Measurements from ENCODE around the gene SRMS. TPM values are rescaled to one million over a fixed set of nuclear protein-coding genes. Genes with fewer than 3 reads are reported as not detected.

The SRMS gene
- total RNA-seq, 4 donors from 2014 or later: not detected

GRCh38 chr20:63529180-63529860, 18.2 kb downstream of the SRMS start:
- no peak overlapping the region for H3K4me3 ChIP-seq (replicated peaks in 1 of 3)
- no peaks in the 10 kb centered on the region for H3K4me1 ChIP-seq
- no peaks in the 10 kb centered on the region for H3K36me3 ChIP-seq
- H3K9me3 ChIP-seq: no peaks in the 10 kb centered on the region
- DNase-seq: no peak
- WGBS, 2 donors: 58 to 80% methylated on average over 4 to 19 of the region's 27 CpGs
- H3K27ac ChIP-seq: no peak overlapping the region
- TF ChIP-seq POLR2A (IDR thresholded peaks at IDR 0.05) (no peak), CTCF (IDR thresholded peaks at IDR 0.05) (no peak)
- intact Hi-C loops (cut with DNase I): no loop called here
- H3K27me3 ChIP-seq: no peaks in the 10 kb centered on the region

- TF ChIP-seq POLR2A (IDR thresholded peaks at IDR 0.05) (no peak), CTCF (IDR thresholded peaks at IDR 0.05) (no peak)
- intact Hi-C loops (cut with DNase I): no loop called here
- WGBS, 2 donors: 85% methylated on average over 9 of the region's 9 CpGs
- Histone ChIP-seq H3K27ac (no peak overlapping the region), H3K4me3 (replicated peaks in 1 of 3) (no peak overlapping the region), H3K27me3 (no peaks in the 10 kb centered on the region), H3K36me3 (peaks cover 0 to 4% of the 10 kb centered on the region in 2 donors), H3K4me1 (peaks cover 4 to 10% of the 10 kb centered on the region in 2 donors), H3K9me3 (no peaks in the 10 kb centered on the region)
- no peak for DNase-seq
These were observed 20.4 kb downstream of the SRMS start for GRCh38 chr20:63527184-63527583.

GRCh38 chr20:63525971-63526370, 21.6 kb downstream of the SRMS start:
- no peaks in the 10 kb centered on the region for H3K9me3 ChIP-seq
- H3K36me3 ChIP-seq: peaks cover 0 to 4% of the 10 kb centered on the region in 2 donors
- no peak overlapping the region for H3K27ac ChIP-seq
- DNase-seq: no peak
- TF ChIP-seq POLR2A (IDR thresholded peaks at IDR 0.05) (no peak), CTCF (IDR thresholded peaks at IDR 0.05) (no peak)
- H3K4me1 ChIP-seq: peaks cover 15 to 19% of the 10 kb centered on the region in 2 donors
- intact Hi-C loops (cut with DNase I): no loop called here
- WGBS, 2 donors: 7 to 12% methylated on average over 2 of the region's 2 CpGs
- H3K4me3 ChIP-seq (replicated peaks in 1 of 3): no peak overlapping the region
- H3K27me3 ChIP-seq: no peaks in the 10 kb centered on the region

GRCh38 chr20:63525185-63525584, 22.4 kb downstream of the SRMS start:
- 58 to 66% methylated on average over 3 of the region's 3 CpGs for WGBS, 2 donors
- H3K4me3 ChIP-seq (replicated peaks in 1 of 3): no peak overlapping the region
- intact Hi-C loops (cut with DNase I): no loop called here
- H3K4me1 ChIP-seq: peaks cover 15 to 19% of the 10 kb centered on the region in 2 donors
- H3K27me3 ChIP-seq: no peaks in the 10 kb centered on the region
- H3K27ac ChIP-seq: no peak overlapping the region
- TF ChIP-seq CTCF (IDR thresholded peaks at IDR 0.05) (no peak), POLR2A (IDR thresholded peaks at IDR 0.05) (no peak)
- no peaks in the 10 kb centered on the region for H3K9me3 ChIP-seq
- DNase-seq: no peak
- H3K36me3 ChIP-seq: peaks cover 0 to 4% of the 10 kb centered on the region in 2 donors

GRCh38 chr20:63522981-63523611, 24.5 kb downstream of the SRMS start:
- no peak for DNase-seq
- 97% methylated on average over 6 to 11 of the region's 11 CpGs for WGBS, 2 donors
- Histone ChIP-seq H3K27ac (no peak overlapping the region), H3K36me3 (peaks cover 0 to 4% of the 10 kb centered on the region in 2 donors), H3K27me3 (no peaks in the 10 kb centered on the region), H3K4me1 (peaks cover 23 to 25% of the 10 kb centered on the region in 2 donors), H3K9me3 (no peaks in the 10 kb centered on the region), H3K4me3 (replicated peaks in 1 of 3) (no peak overlapping the region)
- no peak for TF ChIP-seq POLR2A (IDR thresholded peaks at IDR 0.05)
- TF ChIP-seq CTCF (IDR thresholded peaks at IDR 0.05): no peak
- intact Hi-C loops (cut with DNase I): no loop called here

Data from thyroid gland (tissue), 4 donors.